Spleen (tissue), 11 donors: ENCODE results near the gene PFKM. TPM values are rescaled to one million over a fixed set of nuclear protein-coding genes. Genes with fewer than 3 reads are reported as not detected.

Experiments
- DNase-seq: peaks from one replicate; pipeline ENCODE4 v3.0.0-alpha.2; 2020
- H3K27ac ChIP-seq, 8 donors: fragments of 200-600 bp; sonication (generic) in 7 of 8; 1 replicate in 4 of 8; 2 replicates in 4 of 8; pipeline versions ENCODE4 v1.5.0 to v1.8.0; 2016 to 2021; ENCODE audit warnings: inconsistent platforms in 4 of 8, mild to moderate bottlenecking in 4 of 8, moderate library complexity in 1 of 8
- H3K27me3 ChIP-seq, 7 donors: fragments of 200-600 bp; sonication (generic) in 6 of 7; replicated peaks in 1 of 7; 1 replicate in 4 of 7; 2 replicates in 3 of 7; pipeline versions ENCODE4 v1.5.0 to v1.8.0; 2016 to 2021; ENCODE audit warnings: inconsistent platforms in 3 of 7, mild to moderate bottlenecking in 1 of 7
- H3K36me3 ChIP-seq, 6 donors: fragments of 200-600 bp; sonication (generic) in 5 of 6; 1 replicate in 4 of 6; 2 replicates in 2 of 6; pipeline versions ENCODE4 v1.5.0 to v1.8.0; 2016 to 2021; ENCODE audit warnings: inconsistent platforms in 2 of 6
- H3K4me1 ChIP-seq, 6 donors: fragments of 200-600 bp; sonication (generic) in 5 of 6; 1 replicate in 3 of 6; 2 replicates in 3 of 6; pipeline versions ENCODE4 v1.5.0 to v1.8.0; 2016 to 2021; ENCODE audit warnings: inconsistent platforms in 3 of 6
- H3K4me3 ChIP-seq, 8 donors: fragments of 200-600 bp; sonication (generic) in 7 of 8; 1 replicate in 4 of 8; 2 replicates in 4 of 8; pipeline versions ENCODE4 v1.5.0 to v1.8.0; 2016 to 2021; ENCODE audit warnings: inconsistent platforms in 4 of 8, mild to moderate bottlenecking in 4 of 8, moderate library complexity in 2 of 8
- H3K9me3 ChIP-seq, 8 donors: fragments of 200-600 bp; sonication (generic) in 7 of 8; 1 replicate in 4 of 8; 2 replicates in 4 of 8; pipeline versions ENCODE4 v1.5.0 to v1.8.0; 2016 to 2021; ENCODE audit warnings: inconsistent platforms in 4 of 8
- POLR2A ChIP-seq, 3 donors: fragments of 450-650 bp; IDR thresholded peaks; one replicate each; pipeline ENCODE4 v1.5.1; 2017; ENCODE audit warnings: antibody characterized with exemption in 3 of 3, mild to moderate bottlenecking in 1 of 3
- POLR2AphosphoS5 ChIP-seq, 3 donors: sonication (generic); formaldehyde crosslinking; IDR thresholded peaks; one replicate each; pipeline ENCODE4 v1.5.1; 2017; ENCODE audit warnings: antibody characterized with exemption in 3 of 3
- WGBS, 5 donors: extraction: QIAGEN DNeasy Blood & Tissue Kit in 3 of 5; methylation state at CpG; one replicate each; pipeline versions ENCODE4 v1.1.5 to v1.1.7; 2013 to 2018; 5-methylcytosine and 5-hydroxymethylcytosine counted together
- intact Hi-C: fragments of 100-400 bp; cut with DNase I; formaldehyde crosslinking; loops from one replicate; pipeline ENCODE4 v1.15.0; 2023; ENCODE audit warnings: low total_unique reads
- polyA plus RNA-seq, 3 donors: library from polyadenylated mRNA; stranded (reverse); fragments of 200-250 nt; gene quantifications; one replicate each; pipeline ENCODE4 v1.2.1, GENCODE V29; 2013
- total RNA-seq, 7 donors: library from RNA; depleted of rRNA in 3 of 7; stranded (reverse); fragments of >200 nt in 3 of 7; fragmentation: NEBNext Ultra II Directional in 4 of 7; extraction: Animal tissue kit (Norgen Biotek cat#: 25700) in 4 of 7; gene quantifications; one replicate each; pipeline versions ENCODE4 v1.1.0 to v1.2.1, GENCODE V29; 2016 to 2021
- TF ChIP-seq, protein P1 (sequence below), 11 experiments: fragments of 200-600 bp in 7 of 11; fragments of 450-650 bp in 4 of 11; sonication (generic) in 4 of 11; IDR thresholded peaks in 8 of 11; conservative IDR thresholded peaks in 3 of 11; 1 replicate in 7 of 11; 2 replicates in 4 of 11; pipeline versions ENCODE4 v1.4.0 to v1.8.0; 2016 to 2021; ENCODE audit warnings: antibody characterized with exemption in 11 of 11, inconsistent platforms in 4 of 11, mild to moderate bottlenecking in 1 of 11
- donor health status: healthy with polysubstance abuse.
- donor health status: DM: no; HTN: no; CAD: no; lungs with moderate emphysema.
- donor health status: DM: no; HTN: no; CAD: no.
- donor health status: Bipolar disorder and iron deficiency.
- donor health status: healthy.
- donor health status: DM: no; HTN: no; CAD: no.
- donor health status: DM: yes; HTN: yes; CAD: no.

Gene PFKM
- total and polyA plus RNA-seq, 10 donors = 13.6 to 52.5 (median 30.7) TPM

- peaks cover 0 to 11% (median 2%) of the 10 kb centered on the region in 6 donors for H3K4me1 ChIP-seq
- 7 to 43% (median 24%) methylated on average over 2 of the region's 2 CpGs for WGBS, 5 donors
- intact Hi-C loops = loop anchor here (10.0 kb wide), 2 partner anchors 81 to 451 kb away; no protein-coding TSS in a partner anchor
- peaks cover 0 to 13% (median 0%) of the 10 kb centered on the region in 7 donors for H3K27me3 ChIP-seq
- H3K4me3 ChIP-seq = no peak overlapping the region
- no peak for TF ChIP-seq POLR2A (IDR thresholded peaks at IDR 0.05)
- TF ChIP-seq, protein P1, sequence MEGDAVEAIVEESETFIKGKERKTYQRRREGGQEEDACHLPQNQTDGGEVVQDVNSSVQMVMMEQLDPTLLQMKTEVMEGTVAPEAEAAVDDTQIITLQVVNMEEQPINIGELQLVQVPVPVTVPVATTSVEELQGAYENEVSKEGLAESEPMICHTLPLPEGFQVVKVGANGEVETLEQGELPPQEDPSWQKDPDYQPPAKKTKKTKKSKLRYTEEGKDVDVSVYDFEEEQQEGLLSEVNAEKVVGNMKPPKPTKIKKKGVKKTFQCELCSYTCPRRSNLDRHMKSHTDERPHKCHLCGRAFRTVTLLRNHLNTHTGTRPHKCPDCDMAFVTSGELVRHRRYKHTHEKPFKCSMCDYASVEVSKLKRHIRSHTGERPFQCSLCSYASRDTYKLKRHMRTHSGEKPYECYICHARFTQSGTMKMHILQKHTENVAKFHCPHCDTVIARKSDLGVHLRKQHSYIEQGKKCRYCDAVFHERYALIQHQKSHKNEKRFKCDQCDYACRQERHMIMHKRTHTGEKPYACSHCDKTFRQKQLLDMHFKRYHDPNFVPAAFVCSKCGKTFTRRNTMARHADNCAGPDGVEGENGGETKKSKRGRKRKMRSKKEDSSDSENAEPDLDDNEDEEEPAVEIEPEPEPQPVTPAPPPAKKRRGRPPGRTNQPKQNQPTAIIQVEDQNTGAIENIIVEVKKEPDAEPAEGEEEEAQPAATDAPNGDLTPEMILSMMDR (IDR thresholded peaks at IDR 0.05 in 8 of 11, conservative IDR thresholded peaks at IDR 0.05 in 3 of 11) = peak; percentile 74 to 94 (median 91)
- no peak for TF ChIP-seq POLR2AphosphoS5 (IDR thresholded peaks at IDR 0.05)
- H3K27ac ChIP-seq = no peak overlapping the region
- H3K9me3 ChIP-seq = no peaks in the 10 kb centered on the region
- no peak for DNase-seq
- no peaks in the 10 kb centered on the region for H3K36me3 ChIP-seq
Observed at GRCh38 chr12:48165089-48165981, 46.2 kb downstream of the PFKM start.

GRCh38 chr12:48169011-48169410, 49.8 kb downstream of the PFKM start:
- peaks cover 0 to 13% (median 0%) of the 10 kb centered on the region in 7 donors for H3K27me3 ChIP-seq
- no peaks in the 10 kb centered on the region for H3K36me3 ChIP-seq
- intact Hi-C loops = loop anchor here (10.0 kb wide), 2 partner anchors 84 to 454 kb away; no protein-coding TSS in a partner anchor
- no peak overlapping the region for H3K27ac ChIP-seq
- H3K4me1 ChIP-seq = peaks cover 0 to 8% (median 2%) of the 10 kb centered on the region in 6 donors
- DNase-seq = no peak
- 84 to 91% (median 90%) methylated on average over 19 of the region's 19 CpGs for WGBS, 5 donors
- TF ChIP-seq POLR2AphosphoS5 (IDR thresholded peaks at IDR 0.05) (no peak), POLR2A (IDR thresholded peaks at IDR 0.05) (no peak)
- TF ChIP-seq, protein P1 (IDR thresholded peaks at IDR 0.05 in 8 of 11, conservative IDR thresholded peaks at IDR 0.05 in 3 of 11) = no peak
- H3K9me3 ChIP-seq = no peaks in the 10 kb centered on the region
- no peak overlapping the region for H3K4me3 ChIP-seq

- H3K27me3 ChIP-seq = peaks cover 0 to 16% (median 0%) of the 10 kb centered on the region in 7 donors
- no peak overlapping the region for H3K4me3 ChIP-seq
- H3K4me1 ChIP-seq = peaks cover 0 to 10% (median 0%) of the 10 kb centered on the region in 6 donors
- intact Hi-C loops = no loop called here
- TF ChIP-seq, protein P1 (IDR thresholded peaks at IDR 0.05 in 8 of 11, conservative IDR thresholded peaks at IDR 0.05 in 3 of 11) = no peak
- TF ChIP-seq POLR2AphosphoS5 (IDR thresholded peaks at IDR 0.05) = no peak
- no peak for TF ChIP-seq POLR2A (IDR thresholded peaks at IDR 0.05)
- no peaks in the 10 kb centered on the region for H3K9me3 ChIP-seq
- WGBS, 5 donors = 51 to 65% (median 58%) methylated on average over 3 of the region's 3 CpGs
- no peaks in the 10 kb centered on the region for H3K36me3 ChIP-seq
- DNase-seq = no peak
- H3K27ac ChIP-seq = no peak overlapping the region
Observed at GRCh38 chr12:48175613-48176416, 56.7 kb downstream of the PFKM start.
